Smooth muscle cell (in vitro differentiated cells): ENCODE results near the gene MIX23. TPM values are rescaled to one million over a fixed set of nuclear protein-coding genes. Genes with fewer than 3 reads are reported as not detected.

ENCODE experiments used
- DNase-seq: peaks from one replicate; lab custom pipeline; 2025; ENCODE audit not compliant: unreplicated experiment; lab: John Stamatoyannopoulos, UW
- H2AFZ ChIP-seq: fragments of 200-600 bp; sonication (generic); 2 replicates; pipeline ENCODE4 v1.6.0; 2016; ENCODE audit warnings: antibody characterized with exemption, low read depth, mild to moderate bottlenecking
- H3F3A ChIP-seq: fragments of 200-600 bp; sonication (generic); 2 replicates; pipeline ENCODE4 v1.6.0; 2017; ENCODE audit warnings: antibody characterized with exemption, low read depth
- H3K27ac ChIP-seq: fragments of 200-600 bp; sonication (generic); 2 replicates; pipeline ENCODE4 v1.5.1; 2016; ENCODE audit warnings: low read depth, mild to moderate bottlenecking
- H3K27me3 ChIP-seq: fragments of 200-600 bp; sonication (generic); 2 replicates; pipeline ENCODE4 v1.6.1; 2016; ENCODE audit warnings: low read depth, mild to moderate bottlenecking
- H3K36me3 ChIP-seq: fragments of 200-600 bp; sonication (generic); 2 replicates; pipeline ENCODE4 v1.5.1; 2016; ENCODE audit warnings: low read depth
- H3K4me1 ChIP-seq: fragments of 200-600 bp; sonication (generic); 2 replicates; pipeline ENCODE4 v1.5.1; 2016; ENCODE audit warnings: low read depth
- H3K4me2 ChIP-seq: fragments of 200-600 bp; sonication (generic); 2 replicates; pipeline ENCODE4 v1.6.0; 2016; ENCODE audit warnings: mild to moderate bottlenecking
- H3K4me3 ChIP-seq: fragments of 200-600 bp; sonication (generic); 2 replicates; pipeline ENCODE4 v1.5.1; 2016; ENCODE audit warnings: mild to moderate bottlenecking
- H3K79me2 ChIP-seq: fragments of 200-600 bp; sonication (generic); 2 replicates; pipeline ENCODE4 v1.6.0; 2016; ENCODE audit warnings: low read depth, mild to moderate bottlenecking
- H3K9ac ChIP-seq: fragments of 200-600 bp; sonication (generic); 2 replicates; pipeline ENCODE4 v1.6.0; 2016; ENCODE audit warnings: low read depth
- H3K9me3 ChIP-seq: fragments of 200-600 bp; sonication (generic); replicated peaks from 2 replicates; pipeline ENCODE4 v1.5.1; 2016; ENCODE audit warnings: low read depth
- H4K20me1 ChIP-seq: fragments of 200-600 bp; sonication (generic); 2 replicates; pipeline ENCODE4 v1.6.0; 2016; ENCODE audit warnings: low read depth
- CTCF ChIP-seq: fragments of 200-600 bp; sonication (generic); IDR thresholded peaks from 2 replicates; pipeline ENCODE4 v1.5.1; 2017; ENCODE audit warnings: borderline replicate concordance, mild to moderate bottlenecking, antibody characterized with exemption; ENCODE audit not compliant: insufficient read depth, poor library complexity, severe bottlenecking
- WGBS: methylation state at CpG from one replicate; pipeline ENCODE4 v1.1.7; 2016; ENCODE audit warnings: low lambda C conversion rate; 5-methylcytosine and 5-hydroxymethylcytosine counted together
- polyA plus RNA-seq: library from polyadenylated mRNA; unstranded; fragments of >200 nt; fragmentation: Nextera tagmentation; extraction: Ambion mirVana; gene quantifications from 2 replicates; pipeline ENCODE4 v1.2.1, GENCODE V29; 2016
- total RNA-seq: library from RNA; depleted of rRNA; stranded (reverse); fragments of >200 nt; gene quantifications from 2 replicates; pipeline ENCODE4 v1.2.3, GENCODE V29; 2014

MIX23 gene
- total and polyA plus RNA-seq, 2 experiments from 2014 or later = 43.4 to 48.8 TPM

DNA sequence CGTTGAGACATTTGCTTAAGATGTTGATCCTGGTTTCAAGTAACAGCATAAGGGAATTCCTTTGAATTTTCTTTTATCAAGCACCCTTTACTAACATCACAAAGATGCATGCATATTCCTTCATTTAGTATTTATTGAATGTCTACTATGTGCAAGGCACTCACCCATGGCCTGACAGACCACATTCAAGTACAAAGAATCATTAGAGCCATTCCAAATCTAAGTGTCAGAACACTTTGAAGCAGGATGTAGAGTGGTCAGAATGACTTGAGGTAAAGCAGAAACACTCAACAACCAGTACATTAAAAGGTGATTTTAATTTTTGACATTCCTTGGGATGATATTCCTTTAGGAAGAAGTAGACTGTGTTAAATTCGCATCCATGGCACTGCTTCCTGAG, 38.8 kb upstream of the MIX23 start:
- no peak overlapping the region for H3K4me2 ChIP-seq
- TF ChIP-seq CTCF = no peak
- H3K79me2 ChIP-seq = peaks cover 3% of the 10 kb centered on the region
- H3K4me3 ChIP-seq = no peak overlapping the region
- H3K4me1 ChIP-seq = peaks cover 7% of the 10 kb centered on the region
- no peaks in the 10 kb centered on the region for H4K20me1 ChIP-seq
- WGBS = 95% methylated on average over 2 of the region's 2 CpGs
- no peaks in the 10 kb centered on the region for H3K9me3 ChIP-seq
- DNase-seq = no peak
- H3K27ac ChIP-seq = no peak overlapping the region
- no peak overlapping the region for H2AFZ ChIP-seq
- H3K9ac ChIP-seq = no peak overlapping the region
- H3F3A ChIP-seq = peaks cover 14% of the 10 kb centered on the region
- H3K27me3 ChIP-seq = no peaks in the 10 kb centered on the region
- peaks cover 4% of the 10 kb centered on the region for H3K36me3 ChIP-seq

GRCh38 chr3:122421101-122421500, 38.1 kb upstream of the MIX23 start:
- no peak for DNase-seq
- no peak for TF ChIP-seq CTCF
- Histone ChIP-seq H4K20me1 (no peaks in the 10 kb centered on the region), H3K9ac (no peak overlapping the region), H3K9me3 (no peaks in the 10 kb centered on the region), H3K4me1 (peaks cover 8% of the 10 kb centered on the region), H2AFZ (no peak overlapping the region), H3K27me3 (no peaks in the 10 kb centered on the region), H3F3A (peaks cover 14% of the 10 kb centered on the region), H3K36me3 (no peaks in the 10 kb centered on the region), H3K4me2 (no peak overlapping the region), H3K4me3 (no peak overlapping the region), H3K79me2 (peaks cover 3% of the 10 kb centered on the region), H3K27ac (no peak overlapping the region)
- WGBS = 95% methylated on average over 4 of the region's 4 CpGs

GRCh38 chr3:122416966-122417365, 33.9 kb upstream of the MIX23 start:
- Histone ChIP-seq H3K4me1 (peaks cover 15% of the 10 kb centered on the region), H3K27me3 (no peaks in the 10 kb centered on the region), H3F3A (peaks cover 5% of the 10 kb centered on the region), H4K20me1 (no peaks in the 10 kb centered on the region), H3K27ac (peak overlapping the region; percentile 85), H2AFZ (no peak overlapping the region), H3K9ac (peak overlapping the region; percentile 78), H3K36me3 (no peaks in the 10 kb centered on the region), H3K4me2 (peak overlapping the region; percentile 96), H3K4me3 (peak overlapping the region; percentile 82), H3K79me2 (peaks cover 26% of the 10 kb centered on the region), H3K9me3 (no peaks in the 10 kb centered on the region)
- DNase-seq = no peak
- WGBS = 66% methylated on average over 14 of the region's 14 CpGs
- no peak for TF ChIP-seq CTCF

- Histone ChIP-seq H3K9me3 (no peaks in the 10 kb centered on the region), H3K79me2 (peaks cover 26% of the 10 kb centered on the region), H3K36me3 (no peaks in the 10 kb centered on the region), H2AFZ (peak within 1 kb of the TSS; percentile 70), H3F3A (peaks cover 5% of the 10 kb centered on the region), H3K27ac (peak within 1 kb of the TSS; percentile 85), H3K27me3 (no peaks in the 10 kb centered on the region), H4K20me1 (no peaks in the 10 kb centered on the region), H3K4me2 (peak within 1 kb of the TSS; percentile 96), H3K4me1 (peaks cover 15% of the 10 kb centered on the region), H3K4me3 (peak within 1 kb of the TSS; percentile 82), H3K9ac (peak within 1 kb of the TSS; percentile 78)
- no peak for DNase-seq
- 1% methylated on average over 48 of the region's 48 CpGs for WGBS
- TF ChIP-seq CTCF = no peak
These were observed 33.0 kb upstream of the MIX23 start, which contains the start of gene WDR5B for GRCh38 chr3:122415762-122416654. Gene WDR5B, minus strand, starts transcription at chr3:122416062. Its CDS starts 534 bp downstream, at chr3:122415528.
